Stimulated activated CD4-positive, alpha-beta T cell treated with anti-CD3 and anti-CD28 coated beads, Interleukin-4, amount 100 ng/mL, for 24 hours (primary cell): ENCODE data around the gene B9D1.

Experiments used
- DNase-seq: peaks from one replicate; pipeline ENCODE4 v3.0.0-alpha.2; 2020

Gene B9D1

DNA sequence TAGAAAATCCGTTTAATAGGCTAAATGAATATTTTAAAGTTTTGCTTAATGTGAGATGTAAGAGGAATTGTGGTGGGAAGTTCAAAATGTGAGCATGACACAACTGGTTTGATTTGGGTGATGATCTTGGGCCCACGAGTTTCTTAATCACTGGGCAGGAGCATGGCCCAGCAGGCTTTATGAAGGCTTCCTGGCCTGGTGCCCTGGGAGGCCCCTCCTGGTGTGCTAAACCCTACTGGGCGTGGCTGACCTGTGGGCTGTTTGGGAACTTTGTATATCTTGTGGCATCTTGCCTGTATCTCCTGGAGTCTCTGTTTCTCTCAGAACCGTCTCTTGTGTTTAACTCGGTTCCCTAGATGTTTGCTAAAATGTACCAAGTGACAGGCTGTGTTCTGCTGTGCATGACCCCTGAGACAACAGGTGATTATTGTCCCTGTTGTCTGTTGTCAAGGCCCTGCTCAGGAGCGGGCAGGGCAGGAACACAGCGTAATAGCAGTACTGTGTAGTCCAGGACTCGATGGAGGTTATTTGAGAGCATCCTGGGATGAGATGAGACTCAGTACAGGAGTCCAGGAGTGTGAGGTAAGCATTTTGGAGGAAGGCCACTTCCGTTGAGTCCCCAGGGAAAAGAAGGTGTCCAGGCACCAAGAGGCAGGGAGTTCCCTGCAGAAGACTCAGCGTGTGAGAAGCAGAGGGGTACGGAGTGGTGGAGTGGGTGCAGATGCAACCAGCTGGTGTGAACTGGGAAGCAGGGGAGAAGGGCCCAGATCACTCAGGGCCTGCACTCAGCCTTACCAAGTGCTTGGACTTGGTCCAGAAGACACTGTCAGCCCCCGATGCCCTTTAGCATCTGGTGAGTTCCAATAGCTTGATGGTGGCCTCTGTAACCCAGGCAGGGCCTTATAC is 48.5 kb downstream of the B9D1 start:
- DNase-seq: no peak

DNA sequence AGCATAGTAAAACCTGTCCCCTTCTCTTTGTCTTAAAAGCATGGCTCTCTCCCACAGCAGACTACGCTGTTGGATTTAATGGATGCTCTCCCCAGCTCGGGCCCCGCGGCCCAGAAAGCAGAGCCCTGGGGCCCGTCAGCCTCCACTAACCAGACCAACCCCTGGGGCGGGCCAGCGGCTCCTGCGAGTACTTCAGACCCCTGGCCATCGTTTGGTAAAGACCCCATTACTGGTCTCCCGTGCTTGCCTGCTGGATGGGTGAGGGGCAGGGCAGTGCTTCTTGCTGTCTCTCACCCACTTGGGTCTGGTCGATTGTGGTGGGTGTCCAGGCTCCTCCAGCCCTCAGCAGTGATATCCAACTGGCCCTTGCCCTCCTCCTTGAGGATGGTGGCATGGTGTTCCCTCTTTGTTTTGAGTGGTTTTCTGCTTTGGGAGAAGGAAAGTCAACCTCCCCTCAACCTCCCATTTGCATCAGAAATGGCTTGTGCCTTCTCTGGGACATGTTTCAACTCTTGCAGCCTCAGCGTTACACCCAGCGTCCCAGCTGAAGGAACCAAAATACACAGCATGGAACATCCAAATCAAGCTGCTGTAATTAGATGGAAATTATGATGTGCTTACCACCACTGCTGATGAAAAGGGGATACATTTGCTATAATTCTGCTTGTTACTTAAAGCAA is 49.3 kb downstream of the B9D1 start:
- DNase-seq: no peak

GRCh38 chr17:19312406-19312805 is 50.1 kb downstream of the B9D1 start:
- no peak for DNase-seq

DNA sequence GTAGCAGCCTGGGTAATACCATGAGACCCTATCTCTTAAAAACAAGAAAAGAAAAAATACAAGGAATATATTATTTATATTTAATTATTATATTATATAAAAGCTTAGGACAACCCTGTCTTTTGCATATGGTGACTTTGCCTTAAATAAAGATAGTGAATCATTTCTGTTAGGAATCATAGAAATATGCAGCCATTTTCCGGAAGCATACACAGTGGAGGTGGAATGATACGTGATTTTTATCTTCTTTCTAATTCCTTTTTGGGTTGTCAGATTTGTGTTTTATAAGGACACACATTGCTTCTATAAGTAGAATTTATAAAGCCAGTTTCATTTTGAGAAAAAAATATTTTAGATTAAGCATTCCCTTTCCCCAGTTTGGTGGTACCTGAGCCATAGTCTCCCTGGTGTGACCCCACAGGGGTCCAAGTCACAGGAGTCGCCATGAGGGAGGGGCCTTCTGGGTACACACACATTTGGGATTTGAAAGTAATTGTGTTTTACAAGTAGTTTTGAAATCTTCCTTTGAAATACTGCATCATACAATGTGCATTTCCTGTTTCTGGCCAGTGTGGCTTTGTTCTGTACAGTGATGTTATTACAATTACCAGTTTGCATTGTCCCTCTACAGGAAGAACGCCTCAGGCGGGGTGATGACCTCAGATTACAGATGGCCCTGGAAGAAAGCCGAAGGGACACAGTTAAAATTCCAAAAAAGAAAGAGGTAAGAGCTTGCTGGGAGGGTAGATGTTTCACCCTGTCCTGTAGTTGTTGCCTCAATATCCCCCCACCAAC is 50.9 kb downstream of the B9D1 start:
- no peak for DNase-seq

- no peak for DNase-seq
Observed at GRCh38 chr17:19311016-19311415, 51.5 kb downstream of the B9D1 start.

DNA sequence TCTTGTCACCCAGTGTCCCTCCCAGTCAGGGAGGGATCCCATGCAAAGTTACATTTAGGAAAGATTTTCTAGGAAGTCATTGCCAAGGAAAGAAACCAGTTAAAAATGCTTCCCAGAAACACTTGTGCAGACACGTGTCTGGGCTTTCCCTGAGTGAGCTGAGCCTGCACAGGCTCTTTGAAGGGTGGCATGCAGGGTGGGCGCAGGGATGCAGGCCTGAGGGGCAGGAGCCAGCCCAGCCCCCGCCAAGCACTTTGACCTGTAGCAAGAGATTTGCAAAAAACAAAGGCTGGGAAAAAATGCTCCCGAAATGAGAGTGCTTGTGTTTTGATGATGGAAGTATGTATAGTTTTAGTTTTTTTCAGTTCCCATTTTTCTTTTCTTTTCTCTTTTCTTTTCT is 52.4 kb downstream of the B9D1 start:
- no peak for DNase-seq

DNA sequence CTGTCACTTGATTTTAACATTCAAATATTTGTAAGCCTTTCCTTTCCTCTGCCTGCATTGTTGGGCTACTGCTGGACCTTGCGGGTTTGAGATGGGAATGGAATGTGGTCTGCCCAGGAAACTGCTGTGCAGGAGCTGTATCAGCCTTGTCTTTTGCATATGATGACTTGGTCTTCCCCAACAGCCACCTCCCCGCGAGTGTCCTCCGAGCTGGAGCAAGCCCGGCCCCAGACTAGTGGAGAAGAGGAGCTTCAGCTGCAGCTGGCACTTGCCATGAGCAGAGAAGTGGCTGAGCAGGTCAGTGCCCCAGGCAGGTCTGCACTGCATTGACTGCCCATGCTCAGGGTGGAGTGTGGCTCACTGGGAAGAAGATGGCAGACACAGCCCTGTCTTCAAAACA is 52.8 kb downstream of the B9D1 start:
- no peak for DNase-seq

DNA sequence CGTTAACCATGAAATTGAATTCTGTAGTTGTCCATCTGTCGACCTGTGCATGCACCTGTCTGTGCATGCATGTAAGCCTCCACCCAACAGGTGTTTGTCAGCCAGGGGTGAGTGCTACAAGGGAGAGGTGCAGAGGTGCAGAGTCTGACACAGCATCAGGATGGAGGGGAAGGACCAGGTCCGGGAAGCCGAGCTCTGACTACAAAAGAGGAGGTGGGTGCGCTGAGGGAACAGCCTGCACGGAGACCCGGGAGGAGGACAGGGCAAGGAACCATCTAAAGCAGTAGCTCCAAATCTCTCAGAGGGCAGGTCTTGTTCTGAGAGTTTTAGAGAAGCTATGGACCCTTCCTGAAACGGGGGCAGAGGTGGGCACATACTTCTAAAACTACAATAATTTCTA is 54.1 kb downstream of the B9D1 start:
- no peak for DNase-seq

- DNase-seq: no peak
Observed at GRCh38 chr17:19307521-19307920, 55.0 kb downstream of the B9D1 start.

DNA sequence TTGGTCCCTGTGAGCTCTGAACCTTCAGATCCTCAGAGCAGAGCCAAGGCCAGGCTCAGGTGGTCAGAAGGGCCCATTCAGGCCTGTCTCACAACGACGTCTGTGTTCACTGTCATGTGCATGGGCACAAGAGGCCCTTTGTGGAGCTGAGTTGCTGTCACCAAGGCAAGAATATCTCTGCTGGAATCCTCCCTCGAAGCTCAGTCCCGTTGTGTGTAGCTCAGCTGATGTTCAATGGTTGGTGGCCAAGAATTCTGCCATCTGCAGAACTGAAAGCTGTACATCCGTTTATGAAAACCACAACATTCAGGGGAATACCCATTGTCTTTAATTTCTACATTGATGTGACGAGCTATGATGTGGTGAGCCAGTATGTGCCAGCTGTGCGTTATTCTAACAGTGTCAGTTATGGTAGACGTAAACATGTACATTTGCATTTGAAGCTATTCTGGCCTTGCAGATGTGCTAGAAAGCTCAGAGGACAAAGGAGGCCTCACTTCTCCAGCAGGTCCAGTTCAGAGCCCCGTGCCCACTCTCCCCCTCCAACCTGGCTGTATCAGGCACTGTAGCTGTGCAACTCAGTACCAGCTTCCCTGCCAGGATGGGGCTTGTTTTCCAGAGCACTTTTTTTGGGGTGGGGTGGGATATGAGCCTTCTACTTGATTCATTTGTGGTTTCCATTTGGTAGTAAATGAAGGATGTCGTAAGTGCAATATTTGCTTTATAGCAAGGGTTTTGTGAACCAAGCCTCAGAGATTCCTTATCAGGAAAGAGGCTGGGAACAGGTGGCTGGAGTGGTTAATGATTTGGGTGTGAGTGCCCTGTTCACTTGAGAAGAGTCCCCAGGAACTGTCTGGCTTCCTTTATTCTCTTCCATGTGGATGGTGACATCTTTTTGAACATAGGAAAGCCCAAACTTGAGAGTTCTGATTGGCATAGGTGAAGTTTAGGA is 56.1 kb downstream of the B9D1 start:
- DNase-seq: peak; percentile 30

- no peak for DNase-seq
Observed at GRCh38 chr17:19305761-19306159, 56.8 kb downstream of the B9D1 start.

- DNase-seq: no peak
Observed at GRCh38 chr17:19305256-19305655, 57.3 kb downstream of the B9D1 start.

DNA sequence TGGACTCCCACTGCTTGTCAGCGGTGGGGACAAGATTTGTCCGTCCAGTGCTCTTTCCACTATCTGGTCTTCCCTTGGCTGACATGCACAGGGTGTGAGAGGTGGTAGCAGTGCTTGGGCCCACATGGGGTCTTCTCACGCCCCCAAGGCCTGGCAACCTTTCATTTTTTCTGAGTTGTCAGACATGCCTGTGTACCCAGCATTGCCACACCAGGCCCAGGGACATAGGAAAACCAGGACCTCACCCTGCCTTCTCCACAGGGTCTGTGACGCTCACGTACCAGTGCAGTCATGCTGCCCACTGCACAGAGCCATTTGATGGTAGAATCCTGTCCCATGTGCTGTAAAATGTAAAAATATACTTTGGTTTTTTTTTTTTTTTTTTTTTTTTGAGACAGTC is 57.8 kb downstream of the B9D1 start:
- no peak for DNase-seq

DNA sequence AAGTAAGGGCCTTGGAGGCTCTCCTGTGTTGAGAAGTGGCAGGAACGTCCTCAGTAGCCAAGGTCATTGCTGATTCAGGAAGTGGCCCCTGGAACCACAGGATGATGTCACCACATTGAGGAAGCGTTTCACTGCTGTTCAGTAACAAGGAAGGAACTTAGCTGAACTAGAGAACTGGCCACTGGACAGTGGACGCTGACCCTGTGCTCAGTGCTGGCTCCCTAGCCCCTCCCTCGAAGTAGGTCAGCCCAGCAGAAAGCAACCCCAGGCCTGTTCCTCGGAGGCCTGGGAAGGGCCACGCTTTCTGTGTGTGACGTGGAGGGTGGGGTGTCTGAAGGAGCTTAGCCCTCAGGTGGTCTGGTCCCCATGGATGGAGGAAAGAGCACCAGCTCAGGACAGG is 58.3 kb downstream of the B9D1 start:
- no peak for DNase-seq

DNA sequence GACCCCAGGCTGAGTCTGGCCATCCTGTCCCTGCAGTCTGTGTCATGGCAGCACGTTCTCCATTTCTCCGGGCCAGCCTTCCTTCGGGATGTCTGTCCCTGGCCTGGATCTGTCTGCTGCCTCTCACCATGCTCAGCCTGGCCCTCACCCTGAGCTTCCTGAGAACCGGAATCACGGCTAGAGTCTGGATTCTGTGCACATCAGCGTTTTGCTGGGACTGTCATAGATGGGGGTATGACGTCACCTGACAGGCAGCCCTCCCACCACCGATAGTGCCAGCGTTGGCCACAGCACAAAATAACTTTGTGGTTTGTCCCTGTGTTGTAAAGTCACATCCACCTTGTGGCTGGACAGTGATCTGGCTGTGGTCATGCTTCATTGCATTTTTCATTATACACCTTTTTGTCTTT is 59.2 kb downstream of the B9D1 start:
- DNase-seq: no peak

GRCh38 chr17:19302791-19303331 is 59.7 kb downstream of the B9D1 start:
- no peak for DNase-seq

GRCh38 chr17:19301973-19302372 is 60.5 kb downstream of the B9D1 start:
- DNase-seq: no peak

DNA sequence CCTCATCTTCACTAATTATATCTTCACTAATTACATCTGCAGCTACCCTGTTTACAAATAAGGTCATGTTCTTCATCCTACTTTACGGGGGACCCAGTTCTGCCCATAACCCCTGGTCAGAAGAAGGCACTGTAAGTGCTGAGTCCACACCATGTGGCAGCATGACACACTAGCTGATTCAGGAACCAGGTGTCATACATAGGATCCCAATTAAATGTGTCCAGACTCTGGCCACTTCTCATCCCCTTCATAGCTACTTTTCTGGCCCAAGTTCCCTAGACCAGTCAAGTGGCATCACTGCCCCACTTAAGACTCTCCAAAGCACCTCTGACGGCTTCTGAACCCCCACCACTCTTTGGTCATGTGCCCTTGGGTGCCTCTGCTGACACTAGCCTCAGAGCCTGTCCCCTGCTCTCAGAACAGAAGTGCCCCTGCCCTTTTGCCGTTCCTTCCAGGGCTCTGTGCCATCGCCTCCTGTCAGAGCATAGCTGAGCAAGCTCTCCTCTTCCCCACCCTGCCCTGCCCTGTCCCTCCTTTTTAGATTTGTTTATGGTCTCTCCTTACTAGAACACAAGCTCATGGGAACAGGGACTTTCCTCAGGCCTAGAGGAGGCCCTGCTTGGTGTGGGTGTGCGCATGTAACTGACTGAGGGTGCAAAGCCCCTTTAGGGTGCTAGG is 61.1 kb downstream of the B9D1 start:
- DNase-seq: no peak

DNA sequence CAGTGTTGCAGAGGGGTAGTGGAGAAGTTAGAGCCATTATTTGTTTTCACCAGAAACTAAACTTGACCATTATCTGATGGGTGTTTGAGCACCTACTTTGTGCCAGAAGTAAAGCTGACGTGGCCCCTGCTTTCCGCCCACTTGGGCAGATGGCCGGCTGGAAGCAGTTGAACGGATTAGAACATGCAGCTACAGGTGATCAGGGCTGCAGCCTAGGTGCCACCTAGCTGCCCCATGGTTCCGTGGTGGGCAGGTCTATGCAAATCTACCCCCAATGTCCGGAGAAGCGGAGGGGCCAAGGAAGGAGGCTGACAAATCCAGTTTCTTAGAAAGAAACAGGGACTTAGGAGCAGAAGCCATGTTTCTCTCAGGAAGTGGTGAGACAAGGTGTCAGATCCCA is 62.7 kb downstream of the B9D1 start:
- DNase-seq: no peak

DNA sequence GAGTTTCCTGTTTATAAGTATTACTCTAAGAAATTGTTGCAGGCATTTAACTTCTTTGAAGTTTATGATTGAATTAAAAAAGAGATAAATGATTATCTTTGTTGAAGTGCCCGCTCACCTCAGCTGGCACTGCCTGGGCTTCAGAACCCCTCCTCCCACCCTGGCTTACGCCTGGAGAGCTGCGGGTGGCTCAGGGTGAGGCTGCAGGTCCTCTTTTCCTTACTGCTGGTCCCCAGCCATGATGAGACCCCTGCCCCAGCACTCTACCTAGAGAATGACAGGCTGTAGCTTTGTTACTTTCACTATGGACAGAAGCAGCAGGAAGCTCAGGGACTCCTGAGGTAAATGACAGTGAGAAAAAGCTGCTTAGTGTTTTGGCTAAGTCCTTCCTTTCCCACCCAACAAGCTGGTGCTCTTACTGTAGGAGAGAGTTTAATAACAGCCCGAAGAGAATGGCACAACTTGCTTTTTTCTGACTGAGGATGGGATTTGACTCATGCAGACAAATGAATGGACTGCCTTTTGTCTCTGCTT is 63.2 kb downstream of the B9D1 start:
- DNase-seq: no peak

DNA sequence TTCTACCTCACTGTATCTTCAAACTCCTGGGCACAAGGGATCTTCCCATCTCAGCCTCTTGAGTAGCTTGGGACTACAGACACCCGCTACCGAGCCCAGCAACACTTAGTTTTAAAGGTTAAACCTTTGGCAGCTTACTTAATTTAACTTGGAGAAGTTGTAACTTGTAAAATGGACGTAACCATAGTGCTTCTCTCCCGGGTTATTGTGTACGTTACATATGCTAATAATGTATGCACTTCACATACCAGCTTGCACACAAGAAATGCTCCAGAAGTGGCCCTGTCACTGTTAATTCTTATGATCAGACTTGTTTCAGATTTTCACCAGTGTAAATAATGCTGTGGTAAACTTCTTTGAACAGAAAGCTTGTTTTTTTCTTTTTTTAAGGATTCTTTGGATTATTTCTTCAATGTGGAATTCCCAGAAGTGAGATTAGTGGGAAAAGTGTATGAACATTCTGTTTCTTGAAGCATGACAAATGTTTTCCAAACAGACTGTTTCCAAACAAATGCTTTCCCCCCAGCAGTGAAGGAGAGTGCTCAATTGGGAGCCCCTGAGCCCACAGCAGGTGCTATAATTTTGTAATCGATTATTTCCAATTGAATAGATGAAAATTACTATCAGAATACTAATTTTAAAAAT is 63.8 kb downstream of the B9D1 start:
- DNase-seq: no peak
